Activated CD4-positive, alpha-beta T cell treated with anti-CD3 and anti-CD28 coated beads for 24 hours (primary cell): ENCODE data around the gene SCN11A.

Source experiments
- DNase-seq, 2 donors: peaks; one replicate each; pipeline ENCODE4 v3.0.0-alpha.2; 2020; ENCODE audit warnings: low read depth in 2 of 2

The SCN11A gene

DNA sequence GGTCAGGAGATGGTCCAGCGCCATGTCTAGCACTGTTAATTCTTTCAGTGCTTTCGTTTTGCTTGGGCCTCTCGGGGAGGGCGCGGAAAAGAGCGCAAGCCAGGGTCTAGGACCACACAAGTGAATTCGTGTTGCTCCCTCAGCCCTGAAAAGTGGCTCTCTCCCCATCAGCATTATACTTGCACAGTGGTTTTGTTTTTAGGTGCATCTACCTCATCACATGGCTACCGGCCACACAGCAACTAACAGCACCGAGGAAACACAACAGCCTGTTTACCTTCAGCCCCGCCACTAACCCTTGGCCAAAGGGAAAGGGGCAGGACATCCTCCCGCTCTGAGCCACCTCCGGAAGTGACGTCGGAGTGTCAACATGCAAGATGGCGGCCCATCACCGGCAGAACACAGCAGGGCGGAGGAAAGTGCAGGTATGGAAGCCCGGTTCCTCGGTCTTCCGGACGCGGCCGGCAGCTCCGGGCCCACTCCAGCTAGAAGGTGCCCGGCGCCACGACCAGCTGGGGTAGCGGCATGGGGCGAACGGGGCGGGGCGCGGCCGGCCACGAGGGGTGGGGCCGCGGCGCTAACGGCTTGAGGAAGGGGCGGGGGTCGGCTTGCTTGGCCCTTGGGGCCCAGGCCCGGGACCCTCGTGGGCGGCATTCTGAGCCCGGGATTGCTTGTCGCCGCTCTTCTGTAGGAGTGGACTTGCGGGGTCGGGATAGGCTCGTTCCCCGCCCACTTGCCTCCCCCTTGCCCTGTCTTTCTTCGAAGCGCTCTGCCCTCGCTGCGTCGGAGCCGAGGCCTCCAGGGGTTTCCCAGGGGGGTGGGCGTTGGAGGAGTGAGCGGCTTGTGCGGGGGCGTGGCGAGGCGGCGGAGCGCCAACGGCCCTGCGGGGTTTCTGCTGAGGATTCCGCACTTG is at the start of gene SCN11A, which contains the start of gene WDR48:
Gene SCN11A (minus strand): TSS at position 296 of the 913 bp plus-strand sequence. CDS start 101,582 bp downstream, outside the sequence.
Gene WDR48 (plus strand): TSS at position 368 of the 913 bp plus-strand sequence. CDS start 10 bp downstream, at position 378.
- peak; percentile 78 to 88 for DNase-seq

DNA sequence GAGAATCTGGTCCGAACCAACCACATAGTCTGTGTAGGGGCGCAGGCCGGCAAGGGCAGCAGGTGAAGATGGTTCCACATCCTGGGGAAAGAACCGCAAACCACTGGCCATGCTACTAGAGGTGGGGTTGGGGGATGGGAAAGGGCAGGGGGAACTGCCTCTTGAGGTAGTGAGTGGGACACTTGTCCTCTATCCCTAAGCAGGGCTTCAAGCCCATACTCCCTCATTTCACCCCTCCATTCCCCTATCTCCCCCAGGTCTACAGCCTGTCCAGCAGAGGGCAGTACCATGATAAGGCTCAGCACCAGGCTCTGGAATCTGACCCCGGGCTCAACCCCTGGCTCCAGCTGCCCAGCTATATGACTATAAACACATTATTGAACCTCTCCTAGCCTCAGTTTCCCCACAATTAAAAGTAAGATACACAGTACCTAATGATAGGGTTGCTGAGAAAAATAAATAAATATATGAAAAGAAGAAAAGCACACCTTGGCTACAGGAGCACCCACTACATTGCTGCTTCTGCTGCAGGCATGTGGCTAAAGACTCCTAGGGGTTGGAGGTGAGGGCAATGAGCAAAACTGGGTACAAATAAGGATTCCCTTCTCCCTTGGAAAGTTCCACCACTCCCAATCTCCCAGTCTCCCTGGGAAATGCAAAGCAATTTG is 49.4 kb upstream of the SCN11A start:
- DNase-seq: peak in 1 of 2 donors; percentile 36

DNA sequence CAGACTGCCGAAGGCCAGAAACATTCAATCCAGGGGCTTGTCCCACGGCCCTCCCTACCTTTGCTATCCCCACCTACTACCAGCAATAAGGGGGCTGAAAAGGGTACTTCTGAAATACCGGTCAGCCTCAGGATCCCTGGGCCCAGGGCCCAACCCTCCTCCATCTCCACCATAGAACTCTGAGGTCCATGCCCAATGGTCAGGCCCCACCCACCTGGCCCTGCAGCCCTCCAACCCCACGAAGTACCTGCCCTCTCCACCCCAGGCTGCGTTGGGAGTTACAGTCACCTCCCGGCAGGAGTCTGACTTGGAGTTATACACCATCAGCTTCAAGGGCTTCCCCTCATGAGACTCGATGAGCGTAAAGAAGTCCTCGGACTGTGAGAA is 48.7 kb upstream of the SCN11A start:
- no peak for DNase-seq

- DNase-seq: no peak
Observed at GRCh38 chr3:39099738-39100499, 48.2 kb upstream of the SCN11A start.

DNA sequence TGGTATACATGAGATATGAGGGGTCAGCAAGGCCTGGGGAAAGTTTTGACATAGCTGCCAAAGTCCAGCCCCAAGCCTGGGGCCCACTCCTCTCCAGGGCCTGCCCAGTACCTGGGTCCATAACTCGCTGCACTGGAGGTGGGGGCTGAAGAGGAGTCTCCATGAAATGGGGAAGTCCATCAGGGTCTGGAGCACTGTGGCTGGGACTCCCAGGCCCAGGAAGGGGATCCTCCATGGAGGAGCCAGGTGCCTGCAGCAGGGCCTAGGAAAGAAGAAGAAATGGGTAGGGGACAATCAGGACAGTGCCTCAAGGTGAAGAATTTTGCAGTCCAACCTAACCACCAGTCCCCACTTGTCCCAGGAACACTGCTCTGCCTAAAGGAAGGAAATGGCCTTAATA is 47.5 kb upstream of the SCN11A start:
- DNase-seq: no peak

- DNase-seq: no peak
Observed at GRCh38 chr3:39098473-39099000, 46.8 kb upstream of the SCN11A start.

DNA sequence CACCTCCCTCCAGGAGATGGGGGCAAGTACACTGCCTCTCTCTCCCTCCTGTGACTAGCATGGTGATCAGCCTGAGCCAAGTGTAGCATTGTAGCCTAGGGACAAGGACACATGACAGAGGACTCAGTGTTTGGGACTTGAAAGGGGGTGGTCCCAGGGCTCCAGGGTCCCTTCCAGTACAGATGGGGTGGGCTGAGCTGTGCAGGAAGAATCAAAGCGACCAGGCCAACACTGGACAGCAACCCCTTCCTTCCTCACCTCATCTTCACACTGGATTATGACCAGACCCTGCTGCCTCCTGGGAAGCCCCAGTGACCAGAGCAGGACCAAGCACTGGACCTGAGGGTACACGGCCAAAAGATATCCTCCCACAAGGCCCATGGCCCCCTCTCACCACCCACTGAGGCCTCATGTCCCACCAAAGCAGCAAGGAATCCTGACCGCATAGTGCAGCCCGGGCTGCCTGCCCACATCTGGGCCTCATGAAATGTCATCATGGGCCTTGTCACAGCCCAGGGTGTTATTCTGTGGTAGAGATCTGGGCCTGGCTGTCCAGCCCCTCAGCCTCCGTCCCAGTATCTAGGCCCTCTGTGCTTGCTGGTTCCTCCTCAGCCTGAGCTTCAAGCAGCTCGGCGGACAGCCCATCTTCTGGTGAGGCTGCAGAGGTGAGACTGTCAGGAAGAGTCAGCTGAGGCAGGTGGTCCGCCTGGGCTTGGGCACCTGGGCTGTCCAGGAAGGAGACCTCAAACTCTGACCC is 46.1 kb upstream of the SCN11A start:
- no peak for DNase-seq

- no peak for DNase-seq
Observed at GRCh38 chr3:39096775-39097174, 45.0 kb upstream of the SCN11A start.

- no peak for DNase-seq
Observed at GRCh38 chr3:39095778-39096177, 44.0 kb upstream of the SCN11A start.

DNA sequence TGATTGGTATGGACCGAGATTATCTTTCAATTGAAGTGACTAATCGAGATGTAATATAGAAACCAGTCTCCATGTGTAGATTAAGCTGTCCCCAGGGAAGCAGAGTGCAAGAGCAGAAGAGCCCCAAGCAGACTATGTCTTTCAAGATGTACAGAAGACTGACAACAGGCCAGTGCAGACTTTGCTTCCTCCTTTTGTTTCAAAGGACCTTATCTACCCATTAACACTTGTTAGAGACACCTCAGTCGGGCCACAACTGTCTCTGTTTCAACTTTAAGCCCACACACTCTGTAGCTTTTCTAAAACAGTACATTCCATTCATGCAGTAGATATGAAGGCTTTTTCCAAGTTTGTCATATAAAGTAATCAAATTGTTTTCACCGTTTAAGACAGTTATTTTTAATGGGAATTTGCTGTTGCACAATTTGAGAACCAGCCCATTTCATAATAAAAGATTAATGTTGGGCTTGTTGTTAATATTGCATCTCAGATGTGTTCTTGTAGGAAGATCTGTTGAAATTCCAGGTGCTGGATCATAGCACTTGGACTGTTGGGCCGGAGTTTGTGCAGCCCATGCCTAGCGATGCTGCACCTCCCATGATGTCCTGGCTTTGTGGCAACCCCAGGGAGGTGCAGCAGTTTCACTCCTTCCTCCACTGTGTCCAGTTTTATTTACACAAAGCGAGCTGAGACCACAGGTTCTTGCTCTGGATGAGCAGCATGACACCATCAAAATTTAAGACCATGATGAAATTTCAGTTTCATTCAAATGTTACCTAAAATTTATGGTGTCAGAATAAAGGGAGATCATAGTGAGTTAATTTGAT is 43.3 kb upstream of the SCN11A start:
- no peak for DNase-seq

DNA sequence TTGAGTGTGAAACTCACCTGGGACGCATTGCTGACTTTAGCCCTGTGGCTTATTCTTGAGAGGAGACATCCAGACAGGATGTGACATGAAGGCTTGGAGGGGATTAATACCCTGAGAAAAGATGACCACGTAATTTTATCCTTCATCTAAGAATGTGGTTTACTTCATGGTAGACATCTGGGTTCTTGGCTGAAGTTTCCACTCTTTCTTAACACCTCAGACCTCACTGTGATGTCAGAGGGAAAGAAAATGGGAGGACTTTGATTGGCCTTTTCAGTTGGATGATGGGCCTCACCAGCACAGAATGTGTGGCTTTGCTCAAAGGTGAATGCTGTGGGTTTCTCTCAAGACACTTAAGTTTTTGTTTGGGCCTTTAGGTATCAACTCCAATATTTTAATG is 39.2 kb upstream of the SCN11A start:
- no peak for DNase-seq

DNA sequence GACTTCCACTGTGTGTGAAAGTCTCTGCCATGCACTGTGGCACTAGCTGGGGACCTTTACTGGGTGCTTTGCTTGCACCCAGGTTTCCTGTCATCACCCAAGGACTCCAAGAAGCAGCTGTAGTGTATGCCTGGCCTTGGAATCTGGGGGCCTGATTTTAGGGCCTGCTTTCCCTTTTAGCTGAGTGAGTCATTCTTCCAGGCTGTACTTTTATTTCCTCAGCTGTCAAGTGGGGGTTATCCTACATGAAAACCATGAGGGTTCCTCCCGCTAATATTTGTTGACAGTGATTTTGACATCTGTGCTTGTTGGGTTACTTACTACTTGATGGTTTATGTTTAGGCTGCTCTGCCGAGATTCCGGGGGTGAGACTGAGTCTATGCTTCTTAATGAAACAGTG is 37.1 kb upstream of the SCN11A start:
- no peak for DNase-seq

GRCh38 chr3:39088456-39088855 is 36.7 kb upstream of the SCN11A start:
- DNase-seq: no peak

DNA sequence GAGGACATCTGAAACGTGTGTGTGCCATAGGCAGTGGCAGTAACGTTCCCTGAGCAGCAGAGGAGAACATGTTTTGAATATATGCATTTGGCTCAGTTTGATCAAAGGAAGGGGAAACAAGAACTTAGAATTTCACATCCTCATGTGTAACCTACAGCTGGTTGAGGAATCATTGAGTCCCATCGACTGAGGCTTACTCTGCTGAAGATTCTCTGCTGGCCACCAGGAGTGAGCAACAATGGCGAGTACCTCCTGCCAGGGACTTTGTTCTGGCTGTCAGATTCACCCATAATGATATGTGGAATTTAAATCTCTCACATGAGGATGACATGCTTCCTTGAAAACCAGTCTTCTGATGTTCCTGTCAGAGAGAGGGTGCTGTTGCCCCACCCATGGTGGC is 34.4 kb upstream of the SCN11A start:
- no peak for DNase-seq

DNA sequence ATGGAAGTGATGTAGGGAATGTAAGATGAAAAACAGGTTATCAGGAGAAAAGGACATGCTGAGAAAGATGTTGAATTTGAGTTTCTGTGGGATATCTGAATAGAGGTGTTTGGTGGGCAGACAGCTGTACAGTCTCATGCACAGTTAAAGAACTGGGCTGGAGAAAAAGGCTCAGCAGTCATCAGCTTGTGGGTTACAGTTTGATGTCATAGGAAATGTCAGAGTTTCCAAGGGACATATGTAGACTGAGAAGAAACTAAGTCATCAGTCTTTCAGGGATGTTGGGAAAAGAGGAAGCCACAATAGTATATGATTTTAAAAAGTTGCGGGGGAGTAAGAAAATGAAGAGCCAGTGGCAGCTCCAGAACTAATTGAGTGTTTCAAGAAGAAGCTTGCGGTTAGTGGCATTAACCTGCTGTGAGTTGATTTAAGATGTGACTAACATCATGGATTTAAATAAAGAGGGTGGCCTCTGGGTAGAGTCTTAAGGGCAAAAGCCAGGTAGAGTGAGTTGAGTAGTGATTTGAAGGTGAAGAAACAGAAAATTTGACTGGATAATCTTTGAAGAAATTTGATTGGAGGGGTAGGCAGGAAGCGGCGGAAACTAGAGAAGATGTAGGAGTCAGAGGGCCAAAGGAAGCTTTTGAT is 31.0 kb upstream of the SCN11A start:
- DNase-seq: no peak

DNA sequence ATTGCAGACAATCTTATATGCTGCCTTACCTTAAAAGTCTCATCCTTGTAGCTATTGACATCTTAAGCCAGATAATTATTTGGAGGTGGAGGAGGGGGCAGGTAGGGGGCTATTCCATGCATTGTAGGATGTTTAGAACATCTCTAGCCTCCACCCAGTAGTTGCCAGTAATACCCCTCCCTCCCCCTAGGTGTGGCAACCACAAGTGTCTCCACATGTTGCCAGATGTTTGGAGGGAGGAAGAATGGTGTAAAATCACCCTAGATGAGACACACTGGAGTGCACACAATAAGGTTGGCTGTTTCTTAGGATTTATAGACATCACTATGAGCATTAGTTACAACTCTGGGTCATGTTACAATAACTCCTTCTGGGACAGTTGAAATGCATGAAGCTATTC is 28.3 kb upstream of the SCN11A start:
- no peak for DNase-seq

- no peak for DNase-seq
Observed at GRCh38 chr3:39079530-39079929, 27.8 kb upstream of the SCN11A start.

DNA sequence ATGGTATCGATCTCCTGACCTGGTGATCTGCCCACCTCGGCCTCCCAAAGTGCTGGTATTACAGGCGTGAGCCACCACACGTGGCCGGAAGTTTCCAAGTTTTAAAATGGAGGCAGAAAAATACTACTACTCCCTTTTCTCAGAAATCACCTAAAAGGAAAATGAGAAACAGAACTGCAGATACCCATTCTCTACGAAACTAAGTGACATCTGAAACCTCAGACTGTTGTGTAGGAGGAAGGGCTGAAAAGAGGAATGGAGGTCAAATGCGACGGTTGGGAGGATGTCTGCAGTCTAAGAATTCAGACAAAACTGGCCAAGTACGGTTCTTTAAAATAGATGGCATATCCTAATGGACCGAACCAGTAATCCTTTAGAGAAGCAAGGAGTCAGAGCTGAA is 24.2 kb upstream of the SCN11A start:
- no peak for DNase-seq

GRCh38 chr3:39068556-39068955 is 16.8 kb upstream of the SCN11A start:
- DNase-seq: no peak

DNA sequence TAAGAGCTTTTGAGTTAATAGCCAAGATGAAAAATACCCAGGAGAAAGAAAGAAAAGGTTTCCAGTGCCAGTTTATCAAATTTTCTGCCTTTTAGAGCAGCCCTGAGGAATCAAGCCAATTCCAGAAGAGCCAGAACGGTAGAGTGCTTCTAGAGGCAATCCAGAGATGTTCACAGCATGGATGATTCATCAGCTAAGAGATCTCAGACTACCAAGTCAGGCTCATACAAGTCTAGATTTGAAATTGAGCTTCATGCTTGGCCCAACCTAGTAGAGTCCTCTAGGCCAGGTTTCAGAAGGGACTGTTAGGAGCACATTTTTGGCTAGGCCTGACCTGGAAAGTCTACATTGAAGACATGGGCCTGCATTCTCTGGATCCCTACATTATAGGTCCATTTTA is 15.5 kb upstream of the SCN11A start:
- DNase-seq: no peak
